ENCODE data around the gene LCORL.
"Not testable (repeated sequence)": the region's sequence is repeated elsewhere in the genome, so short reads cannot be mapped to it uniquely, and the experiment has no call there.

The LCORL gene

DNA sequence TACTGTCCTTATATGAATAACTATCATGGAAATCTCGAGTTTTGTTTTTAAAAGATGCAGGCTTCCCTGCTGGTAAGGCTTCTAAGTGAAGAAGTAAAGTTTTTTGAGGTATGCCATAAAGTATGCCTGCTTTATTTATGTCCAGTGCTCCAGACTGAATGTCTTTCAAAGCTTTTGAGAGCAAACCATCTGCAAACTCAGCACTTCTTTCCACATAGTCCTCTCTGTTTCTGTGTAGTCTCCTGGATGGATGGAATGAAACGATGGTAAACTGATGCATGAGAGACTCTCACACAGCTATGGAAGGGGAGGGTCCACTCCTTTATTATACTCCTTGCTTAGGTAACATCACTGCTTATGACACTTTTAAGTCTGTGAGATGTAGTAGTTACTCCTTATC is 137.0 kb downstream of the LCORL start:
- Histone ChIP-seq H3K36me3 (ENCODE audit: control insufficient read depth, insufficient read depth, low read length, severe bottlenecking) (no peaks in the 10 kb centered on the region), H3K4me1 (ENCODE audit: control insufficient read depth, insufficient read depth, low read length) (no peaks in the 10 kb centered on the region), H3K9me3 (ENCODE audit: control insufficient read depth, low read length) (no peaks in the 10 kb centered on the region), H3K27me3 (replicated peaks; ENCODE audit: control insufficient read depth, insufficient read depth, low read length) (no peaks in the 10 kb centered on the region), H3K9ac (ENCODE audit: low read length) (no peak overlapping the region), H3K4me3 (ENCODE audit: low read length) (no peak overlapping the region)
- no peak for DNase-seq (ENCODE audit: low read depth)

GRCh38 chr4:17884063-17884462 is 137.5 kb downstream of the LCORL start:
- Histone ChIP-seq H3K27me3 (replicated peaks; ENCODE audit: control insufficient read depth, insufficient read depth, low read length) (no peaks in the 10 kb centered on the region), H3K4me3 (ENCODE audit: low read length) (no peak overlapping the region), H3K9me3 (ENCODE audit: control insufficient read depth, low read length) (no peaks in the 10 kb centered on the region), H3K36me3 (ENCODE audit: control insufficient read depth, insufficient read depth, low read length, severe bottlenecking) (no peaks in the 10 kb centered on the region), H3K4me1 (ENCODE audit: control insufficient read depth, insufficient read depth, low read length) (no peaks in the 10 kb centered on the region), H3K9ac (ENCODE audit: low read length) (no peak overlapping the region)
- DNase-seq (ENCODE audit: low read depth): peak; percentile 42

GRCh38 chr4:17877661-17878060 is 143.9 kb downstream of the LCORL start:
- H3K9me3 ChIP-seq (ENCODE audit: control insufficient read depth, low read length): no peaks in the 10 kb centered on the region
- no peaks in the 10 kb centered on the region for H3K36me3 ChIP-seq (ENCODE audit: control insufficient read depth, insufficient read depth, low read length, severe bottlenecking)
- no peak overlapping the region for H3K4me3 ChIP-seq (ENCODE audit: low read length)
- H3K4me1 ChIP-seq (ENCODE audit: control insufficient read depth, insufficient read depth, low read length): no peaks in the 10 kb centered on the region
- H3K27me3 ChIP-seq (replicated peaks; ENCODE audit: control insufficient read depth, insufficient read depth, low read length): no peaks in the 10 kb centered on the region
- DNase-seq (ENCODE audit: low read depth): no peak
- H3K9ac ChIP-seq (ENCODE audit: low read length): no peak overlapping the region

DNA sequence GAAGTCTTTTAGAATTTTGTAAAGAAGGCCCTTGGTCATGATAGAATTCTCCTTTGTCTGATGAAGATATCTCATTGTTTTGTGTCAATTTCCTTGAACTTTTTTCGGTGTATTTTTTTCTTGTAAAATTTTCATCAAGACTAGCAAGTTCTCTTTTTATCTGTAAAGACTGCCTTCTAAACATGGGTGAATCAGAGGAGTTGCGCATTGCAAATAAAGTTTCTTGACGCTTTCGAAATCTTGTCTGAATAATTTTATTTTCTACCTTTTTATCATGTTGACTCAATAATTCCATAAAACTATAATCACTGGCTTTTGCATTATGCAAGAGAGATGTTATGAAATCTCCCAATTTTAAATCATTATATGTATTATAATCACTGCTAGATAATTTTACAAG is 144.6 kb downstream of the LCORL start:
- Histone ChIP-seq H3K36me3 (ENCODE audit: control insufficient read depth, insufficient read depth, low read length, severe bottlenecking) (no peaks in the 10 kb centered on the region), H3K9ac (ENCODE audit: low read length) (no peak overlapping the region), H3K9me3 (ENCODE audit: control insufficient read depth, low read length) (no peaks in the 10 kb centered on the region), H3K4me3 (ENCODE audit: low read length) (no peak overlapping the region), H3K27me3 (replicated peaks; ENCODE audit: control insufficient read depth, insufficient read depth, low read length) (no peaks in the 10 kb centered on the region), H3K4me1 (ENCODE audit: control insufficient read depth, insufficient read depth, low read length) (no peaks in the 10 kb centered on the region)
- DNase-seq (ENCODE audit: low read depth): peak; percentile 2

DNA sequence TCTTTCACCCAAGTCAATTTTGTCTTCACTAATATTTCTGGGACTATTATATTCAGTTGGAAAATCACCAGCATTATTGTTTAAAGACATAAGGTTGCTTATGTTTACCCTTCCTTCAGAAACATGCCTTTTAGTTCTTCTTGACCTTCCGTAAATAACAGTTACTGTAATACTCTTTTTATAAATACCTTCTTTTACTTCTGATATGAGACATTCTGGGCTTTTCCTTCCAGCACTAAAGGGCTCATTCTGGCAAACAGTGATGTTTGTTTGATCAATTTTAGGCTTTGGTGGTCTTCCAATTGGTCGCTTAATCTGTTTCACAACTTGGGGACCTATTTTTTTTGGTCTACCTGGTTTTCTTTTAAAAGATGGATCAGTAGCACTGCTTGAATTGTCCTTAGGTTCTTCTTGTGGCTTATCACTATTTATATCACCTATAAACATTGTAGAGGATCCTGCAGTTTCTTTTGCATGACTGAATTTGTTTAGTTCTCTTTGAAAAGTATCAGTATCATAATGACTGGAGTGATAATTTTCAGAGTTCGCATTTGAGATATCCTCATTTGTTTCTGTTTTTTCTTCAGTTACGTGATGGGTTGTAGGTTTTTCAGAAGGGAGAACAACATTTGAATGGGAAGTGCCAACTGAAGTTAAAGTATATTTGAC is 146.0 kb downstream of the LCORL start:
- H3K9ac ChIP-seq (ENCODE audit: low read length): no peak overlapping the region
- H3K27me3 ChIP-seq (replicated peaks; ENCODE audit: control insufficient read depth, insufficient read depth, low read length): no peaks in the 10 kb centered on the region
- H3K4me3 ChIP-seq (ENCODE audit: low read length): no peak overlapping the region
- H3K4me1 ChIP-seq (ENCODE audit: control insufficient read depth, insufficient read depth, low read length): no peaks in the 10 kb centered on the region
- DNase-seq (ENCODE audit: low read depth): no peak
- H3K9me3 ChIP-seq (ENCODE audit: control insufficient read depth, low read length): no peaks in the 10 kb centered on the region
- H3K36me3 ChIP-seq (ENCODE audit: control insufficient read depth, insufficient read depth, low read length, severe bottlenecking): no peaks in the 10 kb centered on the region

GRCh38 chr4:17869327-17869726 is 152.2 kb downstream of the LCORL start:
- H3K4me1 ChIP-seq (ENCODE audit: control insufficient read depth, insufficient read depth, low read length): no peaks in the 10 kb centered on the region
- no peaks in the 10 kb centered on the region for H3K36me3 ChIP-seq (ENCODE audit: control insufficient read depth, insufficient read depth, low read length, severe bottlenecking)
- DNase-seq (ENCODE audit: low read depth): no peak
- H3K4me3 ChIP-seq (ENCODE audit: low read length): no peak overlapping the region
- H3K27me3 ChIP-seq (replicated peaks; ENCODE audit: control insufficient read depth, insufficient read depth, low read length): no peaks in the 10 kb centered on the region
- H3K9me3 ChIP-seq (ENCODE audit: control insufficient read depth, low read length): no peaks in the 10 kb centered on the region
- no peak overlapping the region for H3K9ac ChIP-seq (ENCODE audit: low read length)

GRCh38 chr4:17867276-17867675 is 154.3 kb downstream of the LCORL start:
- Histone ChIP-seq H3K36me3 (ENCODE audit: control insufficient read depth, insufficient read depth, low read length, severe bottlenecking) (no peaks in the 10 kb centered on the region), H3K4me1 (ENCODE audit: control insufficient read depth, insufficient read depth, low read length) (no peaks in the 10 kb centered on the region), H3K9ac (ENCODE audit: low read length) (no peak overlapping the region), H3K27me3 (replicated peaks; ENCODE audit: control insufficient read depth, insufficient read depth, low read length) (no peaks in the 10 kb centered on the region), H3K9me3 (ENCODE audit: control insufficient read depth, low read length) (peaks cover 3% of the 10 kb centered on the region), H3K4me3 (ENCODE audit: low read length) (no peak overlapping the region)
- DNase-seq (ENCODE audit: low read depth): no peak

DNA sequence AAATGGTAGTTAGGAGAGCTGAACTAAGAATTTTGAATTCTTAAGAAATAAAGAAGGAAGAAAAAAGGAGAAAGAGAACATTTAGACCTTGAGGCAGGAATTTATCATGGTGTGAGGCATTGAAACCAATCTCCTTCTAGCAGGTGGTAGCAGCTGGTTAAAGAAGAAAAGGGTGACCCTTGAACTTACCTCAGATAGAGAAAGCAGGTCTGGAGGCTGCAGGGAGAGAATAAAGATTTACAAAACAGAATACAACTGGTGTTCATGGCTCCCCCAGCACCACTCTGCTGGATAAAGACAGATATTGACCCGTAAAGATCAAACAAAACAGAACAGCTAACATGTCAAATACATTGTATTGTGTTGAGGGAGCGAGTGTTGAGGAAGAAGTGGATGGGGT is 154.7 kb downstream of the LCORL start:
- Histone ChIP-seq H3K27me3 (replicated peaks; ENCODE audit: control insufficient read depth, insufficient read depth, low read length) (no peaks in the 10 kb centered on the region), H3K36me3 (ENCODE audit: control insufficient read depth, insufficient read depth, low read length, severe bottlenecking) (no peaks in the 10 kb centered on the region), H3K4me3 (ENCODE audit: low read length) (no peak overlapping the region), H3K4me1 (ENCODE audit: control insufficient read depth, insufficient read depth, low read length) (no peaks in the 10 kb centered on the region), H3K9ac (ENCODE audit: low read length) (no peak overlapping the region), H3K9me3 (ENCODE audit: control insufficient read depth, low read length) (peaks cover 7% of the 10 kb centered on the region)
- no peak for DNase-seq (ENCODE audit: low read depth)

DNA sequence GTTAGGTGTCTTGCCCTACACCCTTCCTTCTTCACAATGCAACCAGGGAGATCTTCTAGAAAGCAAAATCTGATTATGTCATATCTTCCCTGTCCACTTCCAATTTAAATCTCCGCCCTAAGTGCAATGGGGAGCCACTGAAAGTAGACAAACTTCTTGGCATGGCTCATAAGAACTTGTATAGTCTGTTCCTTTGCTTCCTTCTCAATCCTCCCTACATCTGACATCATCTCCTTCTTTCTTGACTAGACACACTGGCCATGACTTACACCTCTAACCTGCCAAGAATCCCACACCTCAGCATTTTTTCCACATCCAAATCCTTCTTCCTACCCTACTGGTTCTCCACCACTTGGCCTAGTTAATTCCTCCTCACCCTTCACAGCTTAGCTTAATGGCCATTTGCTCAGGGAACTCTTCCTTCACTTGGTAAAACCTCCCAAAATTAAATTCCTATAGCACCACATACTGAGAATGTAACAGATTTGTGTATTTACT is 155.6 kb downstream of the LCORL start:
- Histone ChIP-seq H3K4me3 (ENCODE audit: low read length) (no peak overlapping the region), H3K4me1 (ENCODE audit: control insufficient read depth, insufficient read depth, low read length) (no peaks in the 10 kb centered on the region), H3K27me3 (replicated peaks; ENCODE audit: control insufficient read depth, insufficient read depth, low read length) (no peaks in the 10 kb centered on the region), H3K36me3 (ENCODE audit: control insufficient read depth, insufficient read depth, low read length, severe bottlenecking) (no peaks in the 10 kb centered on the region), H3K9ac (ENCODE audit: low read length) (no peak overlapping the region), H3K9me3 (ENCODE audit: control insufficient read depth, low read length) (peaks cover 12% of the 10 kb centered on the region)
- DNase-seq (ENCODE audit: low read depth): no peak

DNA sequence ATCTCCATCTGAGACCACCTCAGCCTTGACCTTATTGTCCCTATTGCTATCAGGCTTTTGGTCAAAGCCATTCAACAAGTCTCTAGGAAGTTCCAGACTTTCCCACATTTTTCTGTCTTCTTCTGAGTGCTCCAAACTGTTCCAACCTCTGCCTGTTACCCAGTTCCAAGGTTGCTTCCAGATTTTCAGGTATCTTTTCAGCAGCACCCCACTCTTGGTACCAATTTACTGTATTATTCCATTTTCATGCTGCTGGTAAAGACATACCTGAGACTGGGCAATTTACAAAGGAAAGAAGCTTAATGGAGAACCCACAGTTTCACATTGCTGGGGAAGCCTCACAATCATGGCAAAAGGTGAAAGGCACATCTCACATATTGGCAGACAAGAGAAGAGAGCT is 159.6 kb downstream of the LCORL start:
- H3K36me3 ChIP-seq (ENCODE audit: control insufficient read depth, insufficient read depth, low read length, severe bottlenecking); H3K4me1 ChIP-seq (ENCODE audit: control insufficient read depth, insufficient read depth, low read length); H3K27me3 ChIP-seq (replicated peaks; ENCODE audit: control insufficient read depth, insufficient read depth, low read length); H3K4me3 ChIP-seq (ENCODE audit: low read length); DNase-seq (ENCODE audit: low read depth); H3K9ac ChIP-seq (ENCODE audit: low read length): not testable (repeated sequence)
- peaks cover 12% of the 10 kb centered on the region for H3K9me3 ChIP-seq (ENCODE audit: control insufficient read depth, low read length)

DNA sequence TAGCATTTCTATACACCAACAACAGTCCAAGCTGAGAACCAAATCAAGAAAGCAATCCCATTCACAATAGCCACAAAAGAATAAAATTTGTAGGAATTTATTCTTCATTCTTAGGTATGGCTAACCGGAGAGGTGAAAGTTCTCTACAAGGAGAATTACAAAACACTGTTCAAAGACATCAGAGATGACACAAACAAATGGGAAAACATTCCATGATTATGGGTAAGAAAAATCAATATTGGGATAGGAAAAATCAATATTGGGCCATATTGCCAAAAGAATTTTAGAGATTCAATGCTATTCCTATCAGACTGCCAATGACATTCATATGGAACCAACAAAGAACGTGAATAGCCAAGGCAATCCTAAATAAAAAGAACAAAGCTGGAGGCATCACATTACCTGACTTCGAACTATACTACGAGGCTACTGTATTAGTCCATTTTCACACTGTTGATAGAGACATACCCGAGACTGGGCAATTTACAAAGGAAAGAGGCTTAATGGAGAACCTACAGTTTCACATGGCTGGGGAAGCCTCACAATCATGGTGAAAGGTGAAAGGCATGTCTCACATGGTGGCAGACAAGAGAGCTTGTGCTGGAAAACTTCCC is 161.7 kb downstream of the LCORL start:
- no peak for DNase-seq (ENCODE audit: low read depth)
- H3K9ac ChIP-seq (ENCODE audit: low read length): no peak overlapping the region
- peaks cover 7% of the 10 kb centered on the region for H3K4me1 ChIP-seq (ENCODE audit: control insufficient read depth, insufficient read depth, low read length)
- no peak overlapping the region for H3K4me3 ChIP-seq (ENCODE audit: low read length)
- peaks cover 12% of the 10 kb centered on the region for H3K9me3 ChIP-seq (ENCODE audit: control insufficient read depth, low read length)
- H3K36me3 ChIP-seq (ENCODE audit: control insufficient read depth, insufficient read depth, low read length, severe bottlenecking): no peaks in the 10 kb centered on the region
- H3K27me3 ChIP-seq (replicated peaks; ENCODE audit: control insufficient read depth, insufficient read depth, low read length): no peaks in the 10 kb centered on the region

- Histone ChIP-seq H3K27me3 (replicated peaks; ENCODE audit: control insufficient read depth, insufficient read depth, low read length) (no peaks in the 10 kb centered on the region), H3K9ac (ENCODE audit: low read length) (no peak overlapping the region), H3K9me3 (ENCODE audit: control insufficient read depth, low read length) (no peaks in the 10 kb centered on the region), H3K36me3 (ENCODE audit: control insufficient read depth, insufficient read depth, low read length, severe bottlenecking) (no peaks in the 10 kb centered on the region), H3K4me3 (ENCODE audit: low read length) (no peak overlapping the region), H3K4me1 (ENCODE audit: control insufficient read depth, insufficient read depth, low read length) (peaks cover 7% of the 10 kb centered on the region)
- DNase-seq (ENCODE audit: low read depth): peak; percentile 20
Observed at GRCh38 chr4:17854036-17854435, 167.5 kb downstream of the LCORL start.
